MV-4-11 (cell line): ENCODE results near the gene SV2B.

ENCODE experiments used
- DNase-seq: peaks from one replicate; lab custom pipeline; 2025; lab: John Stamatoyannopoulos, UW

SV2B gene

GRCh38 chr15:91234759-91235158 is 134.7 kb downstream of the SV2B start:
- no peak for DNase-seq

GRCh38 chr15:91235376-91235775 is 135.3 kb downstream of the SV2B start:
- peak; percentile 27 for DNase-seq

GRCh38 chr15:91237445-91237844 is 137.4 kb downstream of the SV2B start:
- no peak for DNase-seq

- DNase-seq: peak; percentile 18
Measured at GRCh38 chr15:91238644-91239425, 138.8 kb downstream of the SV2B start.

- DNase-seq: peak; percentile 92
Measured at GRCh38 chr15:91243826-91244225, 143.8 kb downstream of the SV2B start.

GRCh38 chr15:91244919-91245318 is 144.9 kb downstream of the SV2B start:
- no peak for DNase-seq

GRCh38 chr15:91246998-91247397 is 146.9 kb downstream of the SV2B start:
- no peak for DNase-seq

GRCh38 chr15:91249591-91249990 is 149.5 kb downstream of the SV2B start:
- DNase-seq: no peak

GRCh38 chr15:91252322-91252721 is 152.3 kb downstream of the SV2B start:
- DNase-seq: no peak

GRCh38 chr15:91252756-91253155 is 152.7 kb downstream of the SV2B start:
- DNase-seq: no peak

GRCh38 chr15:91253605-91254004 is 153.5 kb downstream of the SV2B start:
- DNase-seq: peak; percentile 96

- peak; percentile 57 for DNase-seq
Measured at GRCh38 chr15:91254766-91255165, 154.7 kb downstream of the SV2B start.

- no peak for DNase-seq
Measured at GRCh38 chr15:91255670-91256192, 155.7 kb downstream of the SV2B start.

- peak; percentile 61 for DNase-seq
Measured at GRCh38 chr15:91257746-91258414, 157.8 kb downstream of the SV2B start.

GRCh38 chr15:91258415-91258759 is 158.3 kb downstream of the SV2B start:
- peak; percentile 94 for DNase-seq

- DNase-seq: no peak
Measured at GRCh38 chr15:91259077-91259476, 159.0 kb downstream of the SV2B start.

- no peak for DNase-seq
Measured at GRCh38 chr15:91261345-91261744, 161.3 kb downstream of the SV2B start.

- DNase-seq: peak; percentile 81
Measured at GRCh38 chr15:91263632-91264531, 163.8 kb downstream of the SV2B start.

GRCh38 chr15:91264651-91265351 is 164.7 kb downstream of the SV2B start:
- DNase-seq: peak; percentile 99

GRCh38 chr15:91265416-91265940 is 165.4 kb downstream of the SV2B start:
- peak; percentile 79 for DNase-seq

GRCh38 chr15:91268510-91268909 is 168.5 kb downstream of the SV2B start:
- DNase-seq: no peak
